ENCODE results near the gene ZNF598. TPM values are rescaled to one million over a fixed set of nuclear protein-coding genes. Genes with fewer than 3 reads are reported as not detected.
A peak's percentile ranks its signal among the peaks of the same experiment; 100 is the strongest.

Gene ZNF598
- total RNA-seq, 1 donor from 2014 or later: 46.0 TPM

GRCh38 chr16:1991135-1991551 is 18.5 kb downstream of the ZNF598 start:
- H3K27me3 Mint-ChIP-seq (ENCODE audit: low read depth, unreplicated experiment): peaks cover 17% of the 10 kb centered on the region
- H3K4me3 ChIP-seq (ENCODE audit: insufficient read depth, low read depth, low read length): no peak overlapping the region
- no peak for TF ChIP-seq CTCF (IDR thresholded peaks at IDR 0.05; ENCODE audit: insufficient read depth, low read depth, low read length)
- peak; percentile 78 for TF ChIP-seq EZH2 (IDR thresholded peaks at IDR 0.05; ENCODE audit: insufficient read depth, low read length)
- H4K20me1 ChIP-seq (ENCODE audit: insufficient read depth, low read length): peaks cover 3% of the 10 kb centered on the region
- no peaks in the 10 kb centered on the region for H3K9me3 Mint-ChIP-seq (ENCODE audit: unreplicated experiment)
- H3K36me3 Mint-ChIP-seq (ENCODE audit: low read depth, unreplicated experiment): peaks cover 3% of the 10 kb centered on the region
- no peak overlapping the region for H3K9ac ChIP-seq (ENCODE audit: low read length)
- FAIRE-seq (no peak), DNase-seq (ENCODE audit: low read depth) (no peak)
- peaks cover 3% of the 10 kb centered on the region for H3K9me3 ChIP-seq (ENCODE audit: insufficient read depth, low read depth, low read length)
- peak overlapping the region; percentile 68 for H3K27ac Mint-ChIP-seq (ENCODE audit: unreplicated experiment)
- H3K4me1 Mint-ChIP-seq (ENCODE audit: low read depth, unreplicated experiment): no peaks in the 10 kb centered on the region
- peaks cover 13% of the 10 kb centered on the region for H3K4me1 ChIP-seq (ENCODE audit: insufficient read depth, low read length)
- peaks cover 1% of the 10 kb centered on the region for H3K79me2 ChIP-seq (ENCODE audit: insufficient read depth, low read length)
- no peak overlapping the region for H2AFZ ChIP-seq (ENCODE audit: low read depth, low read length)
- H3K4me3 Mint-ChIP-seq (ENCODE audit: unreplicated experiment): no peak overlapping the region
- H3K4me2 ChIP-seq (ENCODE audit: low read length): no peak overlapping the region
- peaks cover 25% of the 10 kb centered on the region for H3K27me3 ChIP-seq (ENCODE audit: insufficient read depth, low read length)
- H3K27ac ChIP-seq (ENCODE audit: low read depth, low read length): no peak overlapping the region
- peaks cover 5% of the 10 kb centered on the region for H3K36me3 ChIP-seq (ENCODE audit: insufficient read depth, low read length)

- H3K27me3 ChIP-seq (ENCODE audit: insufficient read depth, low read length): peaks cover 25% of the 10 kb centered on the region
- FAIRE-seq: no peak
- H3K4me3 ChIP-seq (ENCODE audit: insufficient read depth, low read depth, low read length): no peak overlapping the region
- no peak overlapping the region for H3K4me3 Mint-ChIP-seq (ENCODE audit: unreplicated experiment)
- no peaks in the 10 kb centered on the region for H3K9me3 Mint-ChIP-seq (ENCODE audit: unreplicated experiment)
- TF ChIP-seq EZH2 (IDR thresholded peaks at IDR 0.05; ENCODE audit: insufficient read depth, low read length) (peak; percentile 99), CTCF (IDR thresholded peaks at IDR 0.05; ENCODE audit: insufficient read depth, low read depth, low read length) (no peak)
- H3K36me3 Mint-ChIP-seq (ENCODE audit: low read depth, unreplicated experiment): peaks cover 3% of the 10 kb centered on the region
- no peak overlapping the region for H3K9ac ChIP-seq (ENCODE audit: low read length)
- no peaks in the 10 kb centered on the region for H3K4me1 Mint-ChIP-seq (ENCODE audit: low read depth, unreplicated experiment)
- H2AFZ ChIP-seq (ENCODE audit: low read depth, low read length): peak overlapping the region; percentile 34
- no peak for DNase-seq (ENCODE audit: low read depth)
- peaks cover 13% of the 10 kb centered on the region for H3K4me1 ChIP-seq (ENCODE audit: insufficient read depth, low read length)
- H4K20me1 ChIP-seq (ENCODE audit: insufficient read depth, low read length): peaks cover 9% of the 10 kb centered on the region
- H3K79me2 ChIP-seq (ENCODE audit: insufficient read depth, low read length): peaks cover 7% of the 10 kb centered on the region
- no peak overlapping the region for H3K27ac ChIP-seq (ENCODE audit: low read depth, low read length)
- H3K27me3 Mint-ChIP-seq (ENCODE audit: low read depth, unreplicated experiment): peaks cover 17% of the 10 kb centered on the region
- peaks cover 5% of the 10 kb centered on the region for H3K36me3 ChIP-seq (ENCODE audit: insufficient read depth, low read length)
- no peak overlapping the region for H3K27ac Mint-ChIP-seq (ENCODE audit: unreplicated experiment)
- peak overlapping the region; percentile 30 for H3K4me2 ChIP-seq (ENCODE audit: low read length)
- H3K9me3 ChIP-seq (ENCODE audit: insufficient read depth, low read depth, low read length): peaks cover 3% of the 10 kb centered on the region
These were observed 19.1 kb downstream of the ZNF598 start for GRCh38 chr16:1990351-1991134.

GRCh38 chr16:1990101-1990350 is 19.6 kb downstream of the ZNF598 start:
- H2AFZ ChIP-seq (ENCODE audit: low read depth, low read length): no peak overlapping the region
- H3K4me1 ChIP-seq (ENCODE audit: insufficient read depth, low read length): peaks cover 19% of the 10 kb centered on the region
- peaks cover 3% of the 10 kb centered on the region for H3K9me3 ChIP-seq (ENCODE audit: insufficient read depth, low read depth, low read length)
- peaks cover 3% of the 10 kb centered on the region for H3K36me3 Mint-ChIP-seq (ENCODE audit: low read depth, unreplicated experiment)
- H3K4me3 ChIP-seq (ENCODE audit: insufficient read depth, low read depth, low read length): no peak overlapping the region
- no peak for DNase-seq (ENCODE audit: low read depth)
- no peak overlapping the region for H3K27ac Mint-ChIP-seq (ENCODE audit: unreplicated experiment)
- peaks cover 17% of the 10 kb centered on the region for H3K27me3 Mint-ChIP-seq (ENCODE audit: low read depth, unreplicated experiment)
- H4K20me1 ChIP-seq (ENCODE audit: insufficient read depth, low read length): peaks cover 14% of the 10 kb centered on the region
- peaks cover 5% of the 10 kb centered on the region for H3K36me3 ChIP-seq (ENCODE audit: insufficient read depth, low read length)
- H3K27ac ChIP-seq (ENCODE audit: low read depth, low read length): no peak overlapping the region
- FAIRE-seq: no peak
- H3K27me3 ChIP-seq (ENCODE audit: insufficient read depth, low read length): peaks cover 25% of the 10 kb centered on the region
- no peak overlapping the region for H3K4me3 Mint-ChIP-seq (ENCODE audit: unreplicated experiment)
- no peak for TF ChIP-seq CTCF (IDR thresholded peaks at IDR 0.05; ENCODE audit: insufficient read depth, low read depth, low read length)
- TF ChIP-seq EZH2 (IDR thresholded peaks at IDR 0.05; ENCODE audit: insufficient read depth, low read length): no peak
- peaks cover 12% of the 10 kb centered on the region for H3K79me2 ChIP-seq (ENCODE audit: insufficient read depth, low read length)
- no peaks in the 10 kb centered on the region for H3K9me3 Mint-ChIP-seq (ENCODE audit: unreplicated experiment)
- peak overlapping the region; percentile 48 for H3K4me2 ChIP-seq (ENCODE audit: low read length)
- no peak overlapping the region for H3K9ac ChIP-seq (ENCODE audit: low read length)
- H3K4me1 Mint-ChIP-seq (ENCODE audit: low read depth, unreplicated experiment): no peaks in the 10 kb centered on the region

Data from astrocyte (in vitro differentiated cells and primary cell).